BLaER1 (cell line): ENCODE data around the gene ANO9.
"Not testable (repeated sequence)": the region's sequence is repeated elsewhere in the genome, so short reads cannot be mapped to it uniquely, and the experiment has no call there.

ENCODE experiments used
- H3K27ac ChIP-seq: shearing (Covaris generic); formaldehyde crosslinking; 2 replicates; pipeline ENCODE4 v1.8.1; 2022
- H3K27me3 ChIP-seq: shearing (Covaris generic); formaldehyde crosslinking; 2 replicates; pipeline ENCODE4 v1.8.1; 2022
- H3K36me3 ChIP-seq: shearing (Covaris generic); formaldehyde crosslinking; 2 replicates; pipeline ENCODE4 v1.8.1; 2022
- H3K4me1 ChIP-seq: shearing (Covaris generic); formaldehyde crosslinking; 2 replicates; pipeline ENCODE4 v1.8.1; 2022
- H3K4me2 ChIP-seq: shearing (Covaris generic); formaldehyde crosslinking; 2 replicates; pipeline ENCODE4 v1.8.1; 2022
- H3K4me3 ChIP-seq: shearing (Covaris generic); formaldehyde crosslinking; 2 replicates; pipeline ENCODE4 v1.8.1; 2022
- H3K9ac ChIP-seq: shearing (Covaris generic); formaldehyde crosslinking; 2 replicates; pipeline ENCODE4 v1.8.1; 2022
- H3K9me3 ChIP-seq: shearing (Covaris generic); formaldehyde crosslinking; 2 replicates; pipeline ENCODE4 v1.8.1; 2022
- H4K20me1 ChIP-seq: shearing (Covaris generic); formaldehyde crosslinking; 2 replicates; pipeline ENCODE4 v1.8.1; 2022
- Cebpa-rat ChIP-seq: shearing (Covaris generic); IDR thresholded peaks from 2 replicates; pipeline ENCODE4 v1.8.1; 2022

The ANO9 gene

DNA sequence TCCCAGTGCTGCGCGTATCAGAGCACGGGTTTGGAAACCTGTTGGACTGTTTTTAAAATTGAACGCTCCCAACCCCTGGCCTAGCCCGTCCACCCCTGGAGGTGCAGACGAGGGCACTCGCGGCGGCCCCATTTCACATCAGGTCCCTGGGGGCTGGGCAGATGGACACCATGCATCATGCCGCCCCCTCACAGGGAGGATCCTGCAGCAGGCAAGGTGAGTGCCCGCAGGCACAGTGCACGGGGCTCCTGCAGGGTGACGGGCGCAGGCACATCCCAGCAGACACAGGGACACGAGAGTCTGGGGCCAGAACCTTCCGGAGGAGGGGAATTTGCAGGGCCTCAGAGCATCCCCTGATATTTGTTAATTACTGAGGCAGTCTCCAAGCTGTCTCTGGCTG is 7.3 kb downstream of the ANO9 start:
- H3K27me3 ChIP-seq: no peaks in the 10 kb centered on the region
- no peak overlapping the region for H3K4me3 ChIP-seq
- H4K20me1 ChIP-seq: no peaks in the 10 kb centered on the region
- H3K27ac ChIP-seq: no peak overlapping the region
- no peak for TF ChIP-seq Cebpa-rat
- H3K36me3 ChIP-seq: no peaks in the 10 kb centered on the region
- no peaks in the 10 kb centered on the region for H3K9me3 ChIP-seq
- H3K4me1 ChIP-seq: peaks cover 11% of the 10 kb centered on the region
- no peak overlapping the region for H3K4me2 ChIP-seq
- no peak overlapping the region for H3K9ac ChIP-seq

DNA sequence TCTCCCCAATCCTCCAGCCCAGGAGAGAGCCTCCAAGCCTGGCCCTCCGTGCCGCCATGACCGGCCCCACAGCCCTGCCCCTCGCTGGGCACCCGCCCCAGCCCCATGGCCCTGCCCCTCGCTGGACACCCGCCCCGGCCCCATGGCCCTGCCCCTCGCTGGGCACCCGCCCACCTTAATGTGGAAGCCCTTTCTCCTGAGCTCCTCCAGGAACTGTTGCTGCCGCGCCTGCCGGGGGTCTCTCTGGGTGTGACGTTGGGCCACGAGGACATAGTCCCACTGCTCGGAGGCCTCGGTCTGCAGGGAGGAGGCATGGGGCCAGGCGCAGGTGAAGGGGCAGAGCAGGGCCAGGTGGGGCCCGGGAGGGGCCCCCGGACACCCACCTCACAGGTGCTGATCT is 8.2 kb downstream of the ANO9 start:
- no peaks in the 10 kb centered on the region for H3K27me3 ChIP-seq
- no peak overlapping the region for H3K4me3 ChIP-seq
- no peaks in the 10 kb centered on the region for H4K20me1 ChIP-seq
- H3K4me2 ChIP-seq: no peak overlapping the region
- H3K9me3 ChIP-seq: no peaks in the 10 kb centered on the region
- no peak overlapping the region for H3K9ac ChIP-seq
- no peak overlapping the region for H3K27ac ChIP-seq
- TF ChIP-seq Cebpa-rat: no peak
- H3K36me3 ChIP-seq: no peaks in the 10 kb centered on the region
- peaks cover 11% of the 10 kb centered on the region for H3K4me1 ChIP-seq

DNA sequence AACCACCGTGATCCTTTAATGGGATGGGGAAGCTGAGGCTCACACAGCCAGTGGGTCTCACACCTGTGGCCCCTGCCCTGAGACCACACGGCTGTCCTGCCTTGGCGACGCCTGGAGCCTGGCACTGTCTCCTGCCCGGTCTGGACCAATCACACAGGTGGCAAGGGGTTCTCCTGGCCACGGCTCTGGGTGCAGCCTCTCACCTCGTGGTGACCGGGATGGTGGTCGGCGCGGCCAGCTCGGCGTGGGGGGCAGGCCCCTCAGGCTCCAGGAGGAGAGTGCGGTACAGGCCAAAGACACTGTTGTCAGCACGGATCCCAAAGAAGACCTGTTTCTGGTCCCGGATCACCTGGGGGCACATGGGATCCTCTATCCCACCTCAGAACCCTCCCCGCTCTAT is 8.7 kb downstream of the ANO9 start:
- Histone ChIP-seq H3K4me2 (no peak overlapping the region), H3K27ac (no peak overlapping the region), H3K27me3 (no peaks in the 10 kb centered on the region), H3K4me3 (no peak overlapping the region), H3K9ac (no peak overlapping the region), H3K36me3 (0 out of 2 replicates have a peak, but pooled peaks cover 4% of the 10 kb centered on the region), H4K20me1 (no peaks in the 10 kb centered on the region), H3K4me1 (peaks cover 11% of the 10 kb centered on the region), H3K9me3 (no peaks in the 10 kb centered on the region)
- TF ChIP-seq Cebpa-rat: no peak

DNA sequence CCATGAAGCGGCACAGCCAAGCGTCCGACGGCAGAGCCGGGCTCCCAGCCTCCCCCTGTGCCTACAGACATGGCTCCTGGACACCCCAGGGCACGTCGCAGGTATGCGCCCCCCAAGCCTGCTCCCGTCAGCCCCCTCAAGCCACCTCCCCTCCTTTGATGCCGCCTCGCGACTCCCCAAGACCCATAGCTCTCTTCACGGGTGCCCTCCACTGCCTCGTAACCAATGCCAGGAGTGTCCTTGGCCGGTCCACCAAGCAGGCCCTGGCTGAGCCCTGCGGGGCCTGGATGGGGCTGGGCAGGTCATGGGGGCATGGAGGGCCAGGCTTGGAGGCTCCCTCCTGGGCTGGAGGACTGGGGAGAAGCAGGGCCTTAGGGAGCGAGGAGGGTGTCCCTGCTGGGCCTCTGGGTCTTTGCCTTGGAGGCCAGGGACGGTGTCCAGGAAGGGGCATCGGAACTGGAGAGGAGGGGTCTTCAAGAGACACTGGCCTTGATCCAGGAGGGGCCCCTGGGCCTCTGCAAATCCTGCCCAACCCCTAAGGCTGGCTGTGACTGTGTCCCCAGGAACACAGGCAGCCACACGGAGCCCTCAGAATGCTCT is 9.2 kb downstream of the ANO9 start:
- no peak overlapping the region for H3K4me2 ChIP-seq
- no peak overlapping the region for H3K4me3 ChIP-seq
- no peak overlapping the region for H3K27ac ChIP-seq
- no peaks in the 10 kb centered on the region for H4K20me1 ChIP-seq
- H3K27me3 ChIP-seq: no peaks in the 10 kb centered on the region
- TF ChIP-seq Cebpa-rat: no peak
- no peaks in the 10 kb centered on the region for H3K9me3 ChIP-seq
- 0 out of 2 replicates have a peak, but pooled peaks cover 6% of the 10 kb centered on the region for H3K36me3 ChIP-seq
- H3K4me1 ChIP-seq: peaks cover 6% of the 10 kb centered on the region
- no peak overlapping the region for H3K9ac ChIP-seq

DNA sequence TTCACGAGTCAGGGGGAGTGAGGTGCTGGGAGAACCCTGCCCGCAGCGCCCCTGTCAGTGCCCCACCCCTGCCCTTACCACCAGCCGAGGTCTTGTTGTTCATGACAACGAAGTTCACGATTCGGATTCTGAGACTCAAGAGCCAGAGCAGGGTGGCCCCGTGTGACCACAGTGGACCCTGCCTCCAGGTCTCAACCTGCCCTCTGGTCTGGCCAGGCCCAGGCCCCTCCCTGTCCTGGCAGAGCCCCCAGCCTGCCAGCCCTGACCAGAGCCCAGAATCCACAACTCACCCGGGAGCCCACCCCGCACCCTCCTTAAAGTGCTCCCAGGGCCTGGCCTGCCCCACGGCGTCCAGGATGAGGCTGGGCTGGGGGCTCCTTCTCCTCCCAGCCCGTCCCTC is 9.9 kb downstream of the ANO9 start:
- Histone ChIP-seq H3K27me3 (no peaks in the 10 kb centered on the region), H3K4me1 (no peaks in the 10 kb centered on the region), H4K20me1 (no peaks in the 10 kb centered on the region), H3K27ac (no peak overlapping the region), H3K4me2 (no peak overlapping the region), H3K9ac (no peak overlapping the region), H3K4me3 (no peak overlapping the region), H3K36me3 (0 out of 2 replicates have a peak, but pooled peaks cover 6% of the 10 kb centered on the region), H3K9me3 (no peaks in the 10 kb centered on the region)
- no peak for TF ChIP-seq Cebpa-rat

DNA sequence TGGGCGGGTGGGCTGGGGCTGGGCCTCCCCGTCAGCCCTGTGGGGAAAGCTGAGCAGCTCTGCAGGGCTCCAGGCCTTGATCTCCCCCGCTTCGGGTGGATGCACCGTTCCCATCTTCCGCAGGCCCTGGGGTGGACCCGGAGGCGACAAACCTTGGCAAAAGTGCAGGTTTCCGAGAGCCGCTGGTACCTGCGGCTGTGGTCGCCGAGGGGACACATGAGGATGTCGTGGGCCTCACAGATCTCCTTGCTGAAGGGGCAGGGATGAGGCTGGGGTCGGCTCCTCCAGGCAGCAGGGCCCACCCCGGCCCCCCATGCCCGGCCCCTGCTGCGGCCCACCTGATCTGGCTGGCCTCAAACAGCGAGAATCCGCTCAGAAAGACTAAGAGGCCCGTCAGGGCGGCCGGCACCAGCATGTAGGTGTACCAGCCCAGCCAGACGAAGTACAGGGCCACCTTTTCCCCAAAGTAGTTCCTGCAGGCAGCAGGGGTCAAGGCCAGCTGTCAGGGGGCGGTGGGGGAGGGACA is 11.8 kb downstream of the ANO9 start:
- Histone ChIP-seq H3K9me3 (no peaks in the 10 kb centered on the region), H4K20me1 (no peaks in the 10 kb centered on the region), H3K36me3 (0 out of 2 replicates have a peak, but pooled peaks cover 6% of the 10 kb centered on the region), H3K27me3 (no peaks in the 10 kb centered on the region), H3K4me1 (no peaks in the 10 kb centered on the region), H3K27ac (no peak overlapping the region), H3K4me2 (no peak overlapping the region), H3K9ac (no peak overlapping the region), H3K4me3 (no peak overlapping the region)
- no peak for TF ChIP-seq Cebpa-rat

DNA sequence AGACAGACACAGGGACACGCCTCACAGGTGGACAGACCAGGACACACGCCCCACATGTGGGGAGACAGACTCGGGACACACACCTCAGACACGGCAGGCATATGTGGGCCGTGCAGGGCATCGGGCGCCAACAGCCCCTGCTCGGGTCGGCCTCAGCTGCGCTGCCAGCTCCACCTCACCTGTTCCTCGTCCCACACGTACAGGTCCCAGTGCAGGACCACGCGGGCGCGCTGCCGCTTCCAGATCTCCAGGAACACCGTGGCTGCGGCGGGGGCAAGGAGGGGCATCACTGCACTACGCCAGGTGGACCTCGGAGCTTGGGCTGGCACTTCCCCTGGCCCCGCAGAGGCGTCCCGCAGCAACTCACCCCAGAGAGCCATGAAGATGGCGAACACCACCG is 12.4 kb downstream of the ANO9 start:
- Histone ChIP-seq H3K27ac (no peak overlapping the region), H3K9me3 (no peaks in the 10 kb centered on the region), H3K4me2 (no peak overlapping the region), H3K9ac (no peak overlapping the region), H3K36me3 (0 out of 2 replicates have a peak, but pooled peaks cover 6% of the 10 kb centered on the region), H3K4me3 (no peak overlapping the region), H3K27me3 (no peaks in the 10 kb centered on the region), H4K20me1 (no peaks in the 10 kb centered on the region), H3K4me1 (no peaks in the 10 kb centered on the region)
- no peak for TF ChIP-seq Cebpa-rat

DNA sequence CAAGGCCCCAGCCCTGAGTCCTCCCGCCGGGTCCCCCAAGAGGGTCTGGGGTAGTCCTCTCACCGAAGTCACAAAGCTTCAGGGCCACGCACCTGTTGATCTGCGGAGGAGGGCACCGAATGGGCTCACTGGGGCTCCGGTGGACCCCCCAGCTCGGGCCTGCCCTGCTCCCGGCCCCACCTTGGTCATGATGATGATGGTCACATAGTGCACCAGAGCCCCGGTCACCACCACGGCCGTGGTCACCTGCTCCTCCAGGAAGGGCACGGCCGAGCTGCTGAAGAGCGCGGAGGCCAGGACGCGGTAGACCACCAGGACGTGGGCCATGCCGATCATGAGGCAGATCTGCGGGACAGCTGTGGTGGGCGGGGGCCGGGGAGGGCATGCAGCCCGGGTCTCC is 13.5 kb downstream of the ANO9 start:
- H3K4me2 ChIP-seq: no peak overlapping the region
- no peak overlapping the region for H3K9ac ChIP-seq

DNA sequence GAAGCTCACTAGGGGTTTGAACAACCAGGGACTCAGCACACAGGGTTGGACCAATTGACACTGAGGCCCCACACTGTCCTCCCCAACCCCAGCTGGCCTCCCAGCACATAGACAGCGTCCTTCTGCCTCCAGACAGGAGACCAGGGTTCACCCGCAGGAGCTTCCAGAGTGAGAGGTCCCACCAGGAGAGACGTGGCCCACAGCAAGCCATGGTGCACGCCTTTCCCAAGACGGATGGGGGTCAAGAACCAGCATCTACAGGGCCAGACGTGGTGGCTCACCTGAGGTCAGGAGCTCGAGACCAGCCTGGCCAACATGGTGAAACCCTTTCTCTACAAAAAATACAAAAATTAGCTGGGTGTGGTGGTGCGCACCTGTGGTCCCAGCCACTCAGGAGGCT is 15.0 kb downstream of the ANO9 start:
- no peaks in the 10 kb centered on the region for H3K4me1 ChIP-seq
- H3K4me2 ChIP-seq: no peak overlapping the region
- no peaks in the 10 kb centered on the region for H3K9me3 ChIP-seq
- 0 out of 2 replicates have a peak, but pooled peaks cover 6% of the 10 kb centered on the region for H3K36me3 ChIP-seq
- H3K27me3 ChIP-seq: no peaks in the 10 kb centered on the region
- H4K20me1 ChIP-seq: no peaks in the 10 kb centered on the region
- no peak overlapping the region for H3K9ac ChIP-seq
- H3K4me3 ChIP-seq: no peak overlapping the region
- no peak overlapping the region for H3K27ac ChIP-seq
- TF ChIP-seq Cebpa-rat: no peak

More for the DNA sequence above, 13.5 kb downstream of the ANO9 start:
- no peaks in the 10 kb centered on the region for H3K9me3 ChIP-seq
- H3K27ac ChIP-seq: no peak overlapping the region
- no peak overlapping the region for H3K4me3 ChIP-seq
- H3K36me3 ChIP-seq: 0 out of 2 replicates have a peak, but pooled peaks cover 6% of the 10 kb centered on the region
- H4K20me1 ChIP-seq: no peaks in the 10 kb centered on the region
- H3K27me3 ChIP-seq: no peaks in the 10 kb centered on the region
- H3K4me1 ChIP-seq: no peaks in the 10 kb centered on the region
- TF ChIP-seq Cebpa-rat: no peak

DNA sequence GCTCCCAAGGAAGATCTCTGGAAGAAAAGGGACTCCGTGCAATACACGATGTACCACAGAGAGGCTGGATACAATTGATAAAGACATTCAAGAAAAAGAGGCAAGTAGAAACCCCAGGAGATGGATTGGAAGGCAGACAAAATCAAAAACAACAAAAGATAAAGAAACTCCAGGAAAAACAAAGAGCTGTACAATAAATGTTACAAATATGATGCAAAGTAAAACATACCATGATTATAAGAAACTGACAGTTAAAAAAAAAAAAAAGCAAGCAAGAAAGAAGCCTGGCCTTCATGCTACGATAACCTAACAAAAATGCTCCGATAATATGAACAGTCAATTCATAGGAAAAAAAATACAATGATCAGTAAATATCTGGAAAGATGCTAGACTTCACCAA is 16.5 kb downstream of the ANO9 start:
- Histone ChIP-seq H4K20me1 (no peaks in the 10 kb centered on the region), H3K4me3 (no peak overlapping the region), H3K4me1 (no peaks in the 10 kb centered on the region), H3K4me2 (no peak overlapping the region), H3K36me3 (0 out of 2 replicates have a peak, but pooled peaks cover 6% of the 10 kb centered on the region), H3K9me3 (no peaks in the 10 kb centered on the region), H3K9ac (no peak overlapping the region), H3K27ac (no peak overlapping the region), H3K27me3 (no peaks in the 10 kb centered on the region)
- TF ChIP-seq Cebpa-rat: no peak

DNA sequence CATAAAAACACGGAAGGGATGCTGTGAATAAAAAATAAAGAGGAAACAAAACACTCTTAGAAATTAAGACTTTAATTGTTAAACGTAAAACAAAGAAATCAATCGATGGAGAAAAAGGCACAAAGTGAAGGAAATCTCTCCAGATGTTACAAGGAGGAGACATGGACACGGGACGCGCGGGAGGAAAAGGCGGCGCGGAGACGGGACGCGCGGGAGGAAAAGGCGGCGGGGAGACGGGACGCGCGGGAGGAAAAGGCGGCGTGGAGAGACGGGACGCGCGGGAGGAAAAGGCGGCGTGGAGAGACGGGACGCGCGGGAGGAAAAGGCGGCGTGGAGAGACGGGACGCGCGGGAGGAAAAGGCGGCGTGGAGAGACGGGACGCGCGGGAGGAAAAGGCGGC is 17.0 kb downstream of the ANO9 start:
- not testable (repeated sequence) for H3K36me3 ChIP-seq

More for the DNA sequence above, 17.0 kb downstream of the ANO9 start:
- not testable (repeated sequence) for H3K4me3 ChIP-seq, H3K9me3 ChIP-seq, H4K20me1 ChIP-seq, H3K27ac ChIP-seq, H3K27me3 ChIP-seq, H3K4me2 ChIP-seq, H3K4me1 ChIP-seq, H3K9ac ChIP-seq
